DND-41 (cell line): Measurements from ENCODE around the gene BMF.

Experiments
- CTCF ChIP-seq: IDR thresholded peaks from 2 replicates; pipeline ENCODE4 v1.5.1; 2012; ENCODE audit warnings: borderline replicate concordance, low read length, moderate library complexity, mild to moderate bottlenecking; ENCODE audit not compliant: poor library complexity, severe bottlenecking; ENCODE audit errors: extremely low read depth
- EZH2 ChIP-seq: IDR thresholded peaks from 3 replicates; pipeline ENCODE4 v1.6.1; 2012; ENCODE audit warnings: borderline replicate concordance, low read depth, mild to moderate bottlenecking, moderate library complexity, low read length, inconsistent platforms; ENCODE audit not compliant: severe bottlenecking

GRCh38 chr15:40080847-40081246 lies 27.8 kb downstream of the BMF start:
- TF ChIP-seq CTCF, result no peak
- no peak for TF ChIP-seq EZH2
